ENCODE measurements around the gene XCL1.

GRCh38 chr1:168629466-168629865 is 53.1 kb downstream of the XCL1 start:
- TF ChIP-seq POLR2AphosphoS5 (IDR thresholded peaks at IDR 0.05; ENCODE audit: low read depth, low read length), result no peak
- TF ChIP-seq POLR2A (IDR thresholded peaks at IDR 0.05; ENCODE audit: low read depth, low read length), result no peak
- no peak for TF ChIP-seq TAF1 (IDR thresholded peaks at IDR 0.05; ENCODE audit: borderline replicate concordance, low read depth, low read length)
